ENCODE measurements around the gene ANTXR2.

The ANTXR2 gene

GRCh38 chr4:79983431-79983830 is 89.6 kb downstream of the ANTXR2 start:
- no peak overlapping the region for H2AFZ ChIP-seq (ENCODE audit: low read length)
- DNase-seq: no peak

GRCh38 chr4:79982601-79983322 is 90.3 kb downstream of the ANTXR2 start:
- Histone ChIP-seq H3K27me3 (replicated peaks; ENCODE audit: insufficient read depth, low read length) (no peaks in the 10 kb centered on the region), H3K4me3 (ENCODE audit: low read length) (no peak overlapping the region), H3K4me2 (ENCODE audit: low read depth, low read length) (no peak overlapping the region), H3K27ac (ENCODE audit: low read length) (no peak overlapping the region), H3K36me3 (replicated peaks; ENCODE audit: insufficient read depth, low read length) (no peaks in the 10 kb centered on the region), H3K9me2 (replicated peaks; ENCODE audit: insufficient read depth, low read length) (no peaks in the 10 kb centered on the region), H3F3A (ENCODE audit: insufficient read depth, low read length) (no peaks in the 10 kb centered on the region), H3K9me3 (replicated peaks; ENCODE audit: insufficient read depth, low read length) (no peaks in the 10 kb centered on the region), H2AFZ (ENCODE audit: low read length) (no peak overlapping the region), H3K4me1 (ENCODE audit: low read length) (no peaks in the 10 kb centered on the region), H4K20me1 (ENCODE audit: insufficient read depth, low read length) (no peaks in the 10 kb centered on the region), H3K9ac (ENCODE audit: low read length) (no peak overlapping the region), H3K79me2 (ENCODE audit: low read length) (no peaks in the 10 kb centered on the region)
- no peak for TF ChIP-seq EZH2phosphoT487 (IDR thresholded peaks at IDR 0.05; ENCODE audit: low read length)
- TF ChIP-seq EZH2 (optimal IDR thresholded peaks at IDR 0.05; ENCODE audit: low read depth, low read length): no peak
- no peak for TF ChIP-seq CTCF (IDR thresholded peaks at IDR 0.05; ENCODE audit: low read length)
- DNase-seq: no peak

More at GRCh38 chr4:79983431-79983830, 89.6 kb downstream of the ANTXR2 start:
- no peaks in the 10 kb centered on the region for H3K9me3 ChIP-seq (replicated peaks; ENCODE audit: insufficient read depth, low read length)
- TF ChIP-seq EZH2phosphoT487 (IDR thresholded peaks at IDR 0.05; ENCODE audit: low read length) (no peak), EZH2 (optimal IDR thresholded peaks at IDR 0.05; ENCODE audit: low read depth, low read length) (no peak), CTCF (IDR thresholded peaks at IDR 0.05; ENCODE audit: low read length) (no peak)
- H3K27ac ChIP-seq (ENCODE audit: low read length): no peak overlapping the region
- no peaks in the 10 kb centered on the region for H3F3A ChIP-seq (ENCODE audit: insufficient read depth, low read length)
- no peak overlapping the region for H3K4me2 ChIP-seq (ENCODE audit: low read depth, low read length)
- H3K4me1 ChIP-seq (ENCODE audit: low read length): no peaks in the 10 kb centered on the region
- no peaks in the 10 kb centered on the region for H4K20me1 ChIP-seq (ENCODE audit: insufficient read depth, low read length)
- no peaks in the 10 kb centered on the region for H3K79me2 ChIP-seq (ENCODE audit: low read length)
- H3K4me3 ChIP-seq (ENCODE audit: low read length): no peak overlapping the region
- no peaks in the 10 kb centered on the region for H3K27me3 ChIP-seq (replicated peaks; ENCODE audit: insufficient read depth, low read length)
- no peak overlapping the region for H3K9ac ChIP-seq (ENCODE audit: low read length)
- H3K36me3 ChIP-seq (replicated peaks; ENCODE audit: insufficient read depth, low read length): no peaks in the 10 kb centered on the region
- H3K9me2 ChIP-seq (replicated peaks; ENCODE audit: insufficient read depth, low read length): no peaks in the 10 kb centered on the region

GRCh38 chr4:79980448-79980847 is 92.6 kb downstream of the ANTXR2 start:
- no peak overlapping the region for H3K9ac ChIP-seq (ENCODE audit: low read length)
- no peaks in the 10 kb centered on the region for H3K36me3 ChIP-seq (replicated peaks; ENCODE audit: insufficient read depth, low read length)
- no peak overlapping the region for H2AFZ ChIP-seq (ENCODE audit: low read length)
- no peaks in the 10 kb centered on the region for H3K9me3 ChIP-seq (replicated peaks; ENCODE audit: insufficient read depth, low read length)
- no peaks in the 10 kb centered on the region for H4K20me1 ChIP-seq (ENCODE audit: insufficient read depth, low read length)
- no peak for DNase-seq
- no peak for TF ChIP-seq EZH2 (optimal IDR thresholded peaks at IDR 0.05; ENCODE audit: low read depth, low read length)
- no peak for TF ChIP-seq EZH2phosphoT487 (IDR thresholded peaks at IDR 0.05; ENCODE audit: low read length)
- no peak for TF ChIP-seq CTCF (IDR thresholded peaks at IDR 0.05; ENCODE audit: low read length)
- H3K79me2 ChIP-seq (ENCODE audit: low read length): no peaks in the 10 kb centered on the region
- H3F3A ChIP-seq (ENCODE audit: insufficient read depth, low read length): no peaks in the 10 kb centered on the region
- no peaks in the 10 kb centered on the region for H3K4me1 ChIP-seq (ENCODE audit: low read length)
- no peaks in the 10 kb centered on the region for H3K27me3 ChIP-seq (replicated peaks; ENCODE audit: insufficient read depth, low read length)
- no peak overlapping the region for H3K4me3 ChIP-seq (ENCODE audit: low read length)
- H3K27ac ChIP-seq (ENCODE audit: low read length): no peak overlapping the region
- H3K4me2 ChIP-seq (ENCODE audit: low read depth, low read length): no peak overlapping the region
- no peaks in the 10 kb centered on the region for H3K9me2 ChIP-seq (replicated peaks; ENCODE audit: insufficient read depth, low read length)

Data from MM.1S (cell line).